Naive thymus-derived CD4-positive, alpha-beta T cell (primary cell): ENCODE data around the gene ARNT2. TPM values are rescaled to one million over a fixed set of nuclear protein-coding genes. Genes with fewer than 3 reads are reported as not detected.

Source experiments
- ATAC-seq: fragments of 150-1000 bp; cut with Tn5 transposase; 2 replicates; pipeline ENCODE4 v1.10.0; 2021; ENCODE audit warnings: mild to moderate bottlenecking, moderate library complexity
- CTCF ChIA-PET: fragments of 350-600 bp; sonication (Branson Sonifier 250); formaldehyde crosslinking; loops from one replicate; lab custom pipeline; 2021; ENCODE audit warnings: antibody characterized with exemption; lab: Charles Lee
- POLR2A ChIA-PET: fragments of 350-600 bp; sonication (Branson Sonifier 250); formaldehyde crosslinking; loops from one replicate; lab custom pipeline; 2021; ENCODE audit warnings: antibody characterized with exemption, inconsistent platforms; lab: Charles Lee
- DNase-seq, 9 donors: peaks; one replicate each; pipeline versions ENCODE4 v3.0.0 to v3.0.0-alpha.2; 2020 to 2022; ENCODE audit warnings: mixed read lengths in 1 of 9
- H3K27ac ChIP-seq: one replicate; pipeline ENCODE4 v1.7.0; 2013; ENCODE audit warnings: mild to moderate bottlenecking, low read depth, low read length, moderate library complexity
- H3K27me3 ChIP-seq, 2 donors: one replicate each; pipeline ENCODE4 v1.7.0; 2013; ENCODE audit warnings: low read length in 2 of 2, mild to moderate bottlenecking in 2 of 2, moderate library complexity in 2 of 2; ENCODE audit not compliant: control insufficient read depth in 2 of 2, insufficient read depth in 2 of 2
- H3K36me3 ChIP-seq, 3 experiments: 1 replicate in 2 of 3; 2 replicates in 1 of 3; pipeline ENCODE4 v1.7.0; 2013; ENCODE audit warnings: low read length in 3 of 3, mild to moderate bottlenecking in 3 of 3, moderate library complexity in 1 of 3; ENCODE audit not compliant: insufficient read depth in 3 of 3, control insufficient read depth in 2 of 3
- H3K4me1 ChIP-seq, 2 donors: one replicate each; pipeline ENCODE4 v1.7.0; 2013; ENCODE audit warnings: low read length in 2 of 2, mild to moderate bottlenecking in 2 of 2, moderate library complexity in 1 of 2; ENCODE audit not compliant: control insufficient read depth in 2 of 2, insufficient read depth in 2 of 2
- H3K4me3 ChIP-seq: 2 replicates; pipeline ENCODE4 v1.7.0; 2013; ENCODE audit warnings: mild to moderate bottlenecking, low read length
- H3K9me3 ChIP-seq, 3 experiments: 1 replicate in 2 of 3; 2 replicates in 1 of 3; pipeline ENCODE4 v1.7.0; 2013; ENCODE audit warnings: low read length in 3 of 3; ENCODE audit not compliant: control insufficient read depth in 2 of 3
- H3K27ac Mint-ChIP-seq, 9 donors: one replicate each; pipeline ENCODE4 v1.8.0; 2020 to 2022; ENCODE audit warnings: mixed read lengths in 9 of 9, mild to moderate bottlenecking in 8 of 9, moderate library complexity in 5 of 9, inconsistent platforms in 2 of 9
- H3K27me3 Mint-ChIP-seq, 5 donors: one replicate each; pipeline ENCODE4 v1.8.0; 2021 to 2022; ENCODE audit warnings: mixed read lengths in 5 of 5, mild to moderate bottlenecking in 1 of 5
- H3K36me3 Mint-ChIP-seq, 5 donors: one replicate each; pipeline ENCODE4 v1.8.0; 2020 to 2022; ENCODE audit warnings: mixed read lengths in 5 of 5, mild to moderate bottlenecking in 3 of 5, inconsistent platforms in 1 of 5
- H3K4me1 Mint-ChIP-seq, 7 donors: one replicate each; pipeline ENCODE4 v1.8.0; 2020 to 2022; ENCODE audit warnings: mixed read lengths in 7 of 7, mild to moderate bottlenecking in 3 of 7, inconsistent platforms in 1 of 7
- H3K4me3 Mint-ChIP-seq, 10 donors: one replicate each; pipeline ENCODE4 v1.8.0; 2020 to 2022; ENCODE audit warnings: mild to moderate bottlenecking in 10 of 10, mixed read lengths in 10 of 10, moderate library complexity in 6 of 10, inconsistent platforms in 2 of 10
- H3K9me3 Mint-ChIP-seq, 11 donors: one replicate each; pipeline ENCODE4 v1.8.0; 2020 to 2022; ENCODE audit warnings: mixed read lengths in 11 of 11, mild to moderate bottlenecking in 4 of 11, inconsistent platforms in 1 of 11, moderate library complexity in 1 of 11
- intact Hi-C, 2 donors: fragments of 100-400 bp; cut with micrococcal nuclease; formaldehyde crosslinking; loops; one replicate each; pipeline ENCODE4 v1.15.1; 2023
- polyA plus RNA-seq, 2 donors: library from polyadenylated mRNA; unstranded; fragments of 300-500 nt; fragmentation: Illumina TruSeq; gene quantifications; one replicate each; pipeline ENCODE4 v1.2.3, GENCODE V29; 2021
- total RNA-seq, 6 experiments: library from RNA in 5 of 6; stranded (reverse) in 5 of 6; gene quantifications; 1 replicate in 5 of 6; 2 replicates in 1 of 6; pipeline ENCODE4 v1.2.3 and lab custom pipeline; 2021 to 2026

The ARNT2 gene
- total and polyA plus RNA-seq, 7 experiments from 2014 or later, result not detected

GRCh38 chr15:80620141-80620540 is 216.0 kb downstream of the ARNT2 start:
- Histone ChIP-seq H3K9me3 (no peaks in the 10 kb centered on the region), H3K36me3 (no peaks in the 10 kb centered on the region), H3K27ac (no peak overlapping the region), H3K4me3 (no peak overlapping the region), H3K4me1 (no peaks in the 10 kb centered on the region), H3K27me3 (no peaks in the 10 kb centered on the region)
- no peak overlapping the region for H3K4me3 Mint-ChIP-seq
- no peak for DNase-seq
- intact Hi-C loops, result no loop called here
- peaks cover 13 to 56% (median 35%) of the 10 kb centered on the region in 5 donors for H3K27me3 Mint-ChIP-seq
- ChIA-PET POLR2A (no interaction called here), CTCF (no interaction called here)
- H3K9me3 Mint-ChIP-seq, result peaks cover 0 to 26% (median 12%) of the 10 kb centered on the region in 11 donors
- no peak overlapping the region for H3K27ac Mint-ChIP-seq
- peaks cover 0 to 7% (median 0%) of the 10 kb centered on the region in 5 donors for H3K36me3 Mint-ChIP-seq
- H3K4me1 Mint-ChIP-seq, result no peaks in the 10 kb centered on the region
- no peak for ATAC-seq

GRCh38 chr15:80620931-80621330 is 216.7 kb downstream of the ARNT2 start:
- DNase-seq (no peak), ATAC-seq (no peak)
- H3K36me3 Mint-ChIP-seq, result peaks cover 0 to 7% (median 0%) of the 10 kb centered on the region in 5 donors
- CTCF ChIA-PET, result no interaction called here
- peaks cover 13 to 53% (median 35%) of the 10 kb centered on the region in 5 donors for H3K27me3 Mint-ChIP-seq
- H3K27ac Mint-ChIP-seq, result no peak overlapping the region
- Histone ChIP-seq H3K9me3 (no peaks in the 10 kb centered on the region), H3K36me3 (no peaks in the 10 kb centered on the region), H3K4me3 (no peak overlapping the region), H3K4me1 (no peaks in the 10 kb centered on the region), H3K27ac (no peak overlapping the region), H3K27me3 (no peaks in the 10 kb centered on the region)
- H3K4me3 Mint-ChIP-seq, result no peak overlapping the region
- H3K4me1 Mint-ChIP-seq, result no peaks in the 10 kb centered on the region
- POLR2A ChIA-PET, result no interaction called here
- peaks cover 0 to 26% (median 12%) of the 10 kb centered on the region in 11 donors for H3K9me3 Mint-ChIP-seq
- intact Hi-C loops, result no loop called here

GRCh38 chr15:80626643-80627120 is 222.5 kb downstream of the ARNT2 start:
- POLR2A ChIA-PET, result no interaction called here
- intact Hi-C loops, result no loop called here
- CTCF ChIA-PET, result no interaction called here

GRCh38 chr15:80629355-80629754 is 225.2 kb downstream of the ARNT2 start:
- H3K4me3 Mint-ChIP-seq, result no peak overlapping the region
- ATAC-seq, result no peak
- H3K36me3 Mint-ChIP-seq, result no peaks in the 10 kb centered on the region
- intact Hi-C loops, result no loop called here
- Histone ChIP-seq H3K36me3 (no peaks in the 10 kb centered on the region), H3K27me3 (no peaks in the 10 kb centered on the region), H3K27ac (no peak overlapping the region), H3K9me3 (no peaks in the 10 kb centered on the region), H3K4me1 (no peaks in the 10 kb centered on the region), H3K4me3 (no peak overlapping the region)
- no peak for DNase-seq
- H3K9me3 Mint-ChIP-seq, result no peaks in the 10 kb centered on the region
- H3K27me3 Mint-ChIP-seq, result peaks cover 4 to 19% (median 9%) of the 10 kb centered on the region in 5 donors
- POLR2A ChIA-PET, result no interaction called here
- no peaks in the 10 kb centered on the region for H3K4me1 Mint-ChIP-seq
- H3K27ac Mint-ChIP-seq, result no peak overlapping the region
- CTCF ChIA-PET, result no interaction called here

More at GRCh38 chr15:80626643-80627120, 222.5 kb downstream of the ARNT2 start:
- H3K4me1 Mint-ChIP-seq, result no peaks in the 10 kb centered on the region
- ATAC-seq (no peak), DNase-seq (no peak)
- Histone ChIP-seq H3K27me3 (no peaks in the 10 kb centered on the region), H3K9me3 (no peaks in the 10 kb centered on the region), H3K27ac (no peak overlapping the region), H3K4me3 (no peak overlapping the region), H3K4me1 (no peaks in the 10 kb centered on the region), H3K36me3 (no peaks in the 10 kb centered on the region)
- H3K27me3 Mint-ChIP-seq, result peaks cover 4 to 33% (median 10%) of the 10 kb centered on the region in 5 donors
- H3K36me3 Mint-ChIP-seq, result peaks cover 0 to 4% (median 0%) of the 10 kb centered on the region in 5 donors
- H3K27ac Mint-ChIP-seq, result no peak overlapping the region
- no peak overlapping the region for H3K4me3 Mint-ChIP-seq
- peaks cover 0 to 21% (median 9%) of the 10 kb centered on the region in 11 donors for H3K9me3 Mint-ChIP-seq

- H3K9me3 ChIP-seq, result no peaks in the 10 kb centered on the region
- Mint-ChIP-seq H3K4me1 (no peaks in the 10 kb centered on the region), H3K27ac (no peak overlapping the region), H3K36me3 (peaks cover 0 to 4% (median 0%) of the 10 kb centered on the region in 5 donors), H3K27me3 (peaks cover 3 to 32% (median 11%) of the 10 kb centered on the region in 5 donors), H3K4me3 (no peak overlapping the region), H3K9me3 (no peaks in the 10 kb centered on the region)
- ChIA-PET CTCF (no interaction called here), POLR2A (no interaction called here)
- intact Hi-C loops, result no loop called here
- no peak overlapping the region for H3K4me3 ChIP-seq
- H3K27me3 ChIP-seq, result no peaks in the 10 kb centered on the region
- no peak for ATAC-seq
- no peaks in the 10 kb centered on the region for H3K4me1 ChIP-seq
- H3K27ac ChIP-seq, result no peak overlapping the region
- no peak for DNase-seq
- no peaks in the 10 kb centered on the region for H3K36me3 ChIP-seq
Observed at GRCh38 chr15:80630981-80631380, 226.8 kb downstream of the ARNT2 start.

GRCh38 chr15:80633221-80633620 is 229.0 kb downstream of the ARNT2 start:
- ChIA-PET CTCF (no interaction called here), POLR2A (no interaction called here)
- peaks cover 0 to 4% (median 0%) of the 10 kb centered on the region in 5 donors for H3K36me3 Mint-ChIP-seq
- intact Hi-C loops, result no loop called here
- Histone ChIP-seq H3K27me3 (no peaks in the 10 kb centered on the region), H3K4me3 (no peak overlapping the region), H3K4me1 (no peaks in the 10 kb centered on the region), H3K27ac (no peak overlapping the region), H3K36me3 (no peaks in the 10 kb centered on the region), H3K9me3 (no peaks in the 10 kb centered on the region)
- ATAC-seq, result no peak
- H3K4me3 Mint-ChIP-seq, result no peak overlapping the region
- peaks cover 0 to 3% (median 0%) of the 10 kb centered on the region in 11 donors for H3K9me3 Mint-ChIP-seq
- H3K27ac Mint-ChIP-seq, result no peak overlapping the region
- no peak for DNase-seq
- H3K27me3 Mint-ChIP-seq, result peaks cover 5 to 23% (median 15%) of the 10 kb centered on the region in 5 donors
- peaks cover 0 to 3% (median 0%) of the 10 kb centered on the region in 7 donors for H3K4me1 Mint-ChIP-seq

DNA sequence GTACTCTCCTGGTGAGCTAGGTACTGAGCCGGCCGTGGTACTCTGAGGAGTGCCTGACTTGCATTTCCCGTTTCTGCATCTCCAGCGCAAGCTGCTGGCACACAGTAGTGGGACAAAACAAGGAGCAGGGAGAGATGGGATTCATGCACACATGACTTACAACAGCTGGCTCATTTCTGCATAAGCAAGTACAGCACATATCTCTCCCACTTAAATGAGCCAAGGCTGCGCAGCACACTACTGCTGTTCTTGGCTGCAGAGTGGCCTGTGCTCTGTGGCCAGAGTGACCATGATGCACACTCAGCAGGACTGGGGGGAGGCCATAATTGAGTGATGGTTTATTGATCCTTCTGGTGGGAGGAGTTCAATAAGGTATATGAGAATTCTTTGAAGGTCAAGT is 231.8 kb downstream of the ARNT2 start:
- CTCF ChIA-PET, result no interaction called here
- no peaks in the 10 kb centered on the region for H3K4me1 ChIP-seq
- no peaks in the 10 kb centered on the region for H3K9me3 ChIP-seq
- H3K27ac ChIP-seq, result no peak overlapping the region
- H3K4me3 Mint-ChIP-seq, result no peak overlapping the region
- POLR2A ChIA-PET, result no interaction called here
- peaks cover 0 to 4% (median 0%) of the 10 kb centered on the region in 5 donors for H3K36me3 Mint-ChIP-seq
- intact Hi-C loops, result no loop called here
- H3K9me3 Mint-ChIP-seq, result peaks cover 0 to 3% (median 0%) of the 10 kb centered on the region in 11 donors
- no peaks in the 10 kb centered on the region for H3K27me3 ChIP-seq
- H3K27me3 Mint-ChIP-seq, result peaks cover 5 to 19% (median 15%) of the 10 kb centered on the region in 5 donors
- H3K4me3 ChIP-seq, result no peak overlapping the region
- ATAC-seq (no peak), DNase-seq (no peak)
- no peak overlapping the region for H3K27ac Mint-ChIP-seq
- H3K36me3 ChIP-seq, result no peaks in the 10 kb centered on the region
- peaks cover 0 to 3% (median 0%) of the 10 kb centered on the region in 7 donors for H3K4me1 Mint-ChIP-seq
